NCI-H526 treated with DMSO at 0.1 percent for 48 hours (cell line): ENCODE data around the gene RNF26.

Experiments
- DNase-seq: peaks from one replicate; lab custom pipeline; 2025; lab: John Stamatoyannopoulos, UW

Gene RNF26

DNA sequence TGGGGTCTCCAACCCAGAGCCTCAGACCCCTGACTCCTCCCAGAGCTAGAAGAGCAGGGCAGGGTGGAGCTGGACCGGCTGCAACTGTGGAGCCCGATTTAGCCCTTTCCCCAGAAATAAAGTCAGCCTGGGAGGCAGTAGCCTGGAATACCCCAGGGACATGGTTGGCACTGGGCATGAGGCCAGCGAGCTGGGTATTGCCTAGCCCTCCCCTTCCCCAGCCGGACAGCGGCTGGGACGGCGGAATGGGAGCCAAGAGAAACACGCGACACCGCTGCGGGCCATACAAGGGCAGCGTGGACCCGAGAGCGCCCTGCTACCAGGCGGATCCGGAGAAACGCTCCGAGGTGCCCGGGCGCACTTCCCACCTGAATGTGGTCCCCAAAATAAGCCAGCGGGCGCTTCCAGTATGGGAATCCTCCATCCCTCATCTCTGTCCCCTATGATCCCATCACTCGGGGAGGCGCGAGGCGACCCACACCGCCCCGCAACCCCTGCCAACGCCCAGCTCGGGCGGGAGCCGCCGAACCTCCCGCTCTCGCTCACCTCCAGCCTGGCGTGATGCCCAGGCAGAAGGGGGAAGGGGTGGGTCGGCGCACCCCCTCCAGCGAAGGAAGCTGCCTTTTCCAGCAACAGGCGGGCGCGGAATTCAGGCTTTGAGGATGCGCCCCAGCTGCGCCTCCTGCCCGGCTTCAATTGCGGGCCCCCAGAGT lies 18.2 kb upstream of the RNF26 start:
- DNase-seq: peak; percentile 46

DNA sequence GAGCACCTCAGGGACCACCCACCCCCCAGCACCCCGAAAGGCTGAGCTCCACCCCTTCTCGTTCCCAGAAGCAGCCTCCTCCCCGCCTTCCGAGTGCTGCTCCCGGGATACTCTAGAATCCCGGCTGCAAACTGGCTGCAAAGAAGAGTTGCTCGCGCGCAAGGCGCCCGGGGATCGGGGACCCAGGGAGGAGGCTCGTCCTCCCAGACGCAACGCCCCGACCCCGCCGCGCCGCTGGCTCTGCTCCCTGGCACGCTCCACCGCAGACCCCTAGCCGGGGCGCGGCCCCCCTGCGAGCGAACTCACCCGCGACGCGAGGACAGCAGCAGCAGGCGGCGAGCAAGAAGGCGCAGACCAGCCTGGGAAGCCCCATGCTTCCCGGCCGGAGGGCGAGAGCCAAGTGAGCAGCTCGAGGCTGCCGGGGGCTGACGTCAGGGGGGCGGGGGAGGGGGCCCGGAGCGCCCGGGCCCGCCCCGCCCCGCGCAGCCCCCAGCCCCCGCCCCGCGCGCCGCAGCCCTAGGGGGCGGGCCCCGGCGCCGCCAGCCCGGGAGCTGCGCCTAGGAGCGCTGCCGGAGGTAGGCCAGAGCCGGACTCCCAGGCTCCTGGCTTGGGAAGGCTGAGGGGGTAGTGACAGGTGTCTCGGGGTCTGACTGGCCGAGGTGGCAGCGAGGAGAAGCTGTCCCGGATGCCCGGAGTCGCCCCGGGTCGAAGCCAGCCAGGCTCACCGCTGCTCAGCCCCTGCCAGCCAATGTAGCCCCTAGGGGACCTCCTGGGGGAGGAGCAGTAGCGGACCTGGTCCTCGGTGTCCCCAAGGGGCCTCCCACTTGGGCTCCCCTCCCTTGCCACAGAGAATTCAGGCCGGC lies 17.4 kb upstream of the RNF26 start, which contains the start of gene MCAM:
Gene MCAM, minus strand, starts transcription at position 402 of the 863 bp plus-strand sequence. Its CDS starts 29 bp downstream, at position 373.
- peak; percentile 54 for DNase-seq

DNA sequence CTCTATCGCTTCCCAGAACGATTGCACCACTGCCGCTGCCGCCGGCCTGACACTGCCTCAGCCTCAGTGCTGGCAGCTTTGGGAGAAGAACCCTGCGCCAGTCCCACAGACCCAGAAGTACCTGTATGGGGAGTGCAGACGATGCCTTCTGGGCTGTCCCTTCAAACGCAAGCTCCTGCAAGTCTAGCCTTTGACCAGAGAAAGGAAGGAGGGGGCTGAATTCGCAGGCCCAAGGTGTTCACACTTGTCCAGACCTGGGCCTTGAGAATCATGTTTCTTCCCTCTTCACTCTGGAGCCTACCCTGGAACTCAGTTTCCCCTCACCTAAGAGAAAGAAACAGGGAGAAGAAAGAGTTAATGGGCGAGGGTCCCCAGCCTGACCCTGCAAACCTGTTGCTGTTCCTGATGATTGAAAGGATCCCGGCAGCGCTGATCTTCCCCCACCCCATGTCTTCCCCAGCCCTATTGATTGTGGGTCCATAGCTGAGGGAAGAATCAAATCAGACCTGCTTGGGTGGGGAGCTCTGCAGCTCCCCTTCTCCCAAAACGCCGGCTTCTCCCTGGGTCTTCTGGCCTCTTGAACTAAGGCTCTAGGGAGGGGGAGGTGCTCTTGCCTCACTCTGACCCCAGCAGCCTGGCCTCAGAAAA lies 16.6 kb upstream of the RNF26 start:
- no peak for DNase-seq

GRCh38 chr11:119318240-119319135 lies 15.8 kb upstream of the RNF26 start:
- no peak for DNase-seq

GRCh38 chr11:119319136-119319699 lies 15.1 kb upstream of the RNF26 start:
- no peak for DNase-seq

DNA sequence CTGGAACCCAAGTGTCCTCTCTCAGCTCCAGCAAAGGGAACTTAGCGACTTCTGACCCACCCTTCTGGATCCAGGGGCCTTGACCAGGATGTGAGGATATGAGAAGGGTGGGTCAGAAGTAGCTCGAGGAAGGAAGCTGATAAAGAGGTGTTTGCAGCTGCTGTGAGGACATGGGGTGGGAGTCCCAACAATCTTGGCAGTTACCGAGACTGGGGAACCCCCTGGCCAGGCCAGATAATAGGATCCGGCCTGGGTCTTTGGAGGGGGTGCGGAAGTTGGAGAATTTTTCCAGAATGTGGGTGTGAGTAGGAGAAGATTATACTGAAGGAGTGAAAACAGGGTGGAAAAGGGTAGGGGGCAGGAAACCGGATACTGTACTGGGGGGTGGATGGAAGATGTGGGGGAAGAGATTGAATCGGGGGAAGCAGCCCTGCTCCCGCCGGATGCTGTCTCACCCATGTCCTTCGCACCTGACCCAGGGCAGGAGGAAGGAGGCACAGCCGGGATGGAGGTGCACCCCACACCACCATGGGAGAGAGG lies 14.6 kb upstream of the RNF26 start:
- no peak for DNase-seq

GRCh38 chr11:119320240-119320775 lies 14.0 kb upstream of the RNF26 start:
- DNase-seq: no peak

GRCh38 chr11:119320776-119321524 lies 13.4 kb upstream of the RNF26 start:
- peak; percentile 68 for DNase-seq

DNA sequence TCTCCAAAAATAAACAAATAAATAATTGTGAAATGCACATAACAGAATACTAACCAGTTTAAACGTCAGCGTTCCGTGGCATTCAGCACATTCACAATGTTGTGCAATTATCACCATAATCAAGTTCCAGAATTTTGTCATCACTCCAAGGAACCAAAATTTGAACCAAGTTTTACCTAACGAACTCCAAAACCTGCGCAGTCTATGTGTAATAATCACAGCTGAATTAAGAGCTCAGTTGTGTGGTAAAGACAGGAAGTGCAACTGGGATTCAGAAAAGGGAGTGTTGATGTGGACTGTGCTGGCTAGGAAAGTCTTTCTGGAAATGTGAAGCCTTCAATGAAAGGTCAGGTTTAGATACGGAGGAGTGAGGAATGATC lies 12.0 kb upstream of the RNF26 start:
- DNase-seq: no peak

GRCh38 chr11:119322921-119323531 lies 11.3 kb upstream of the RNF26 start:
- no peak for DNase-seq

GRCh38 chr11:119323532-119324033 lies 10.7 kb upstream of the RNF26 start:
- DNase-seq: peak; percentile 79

DNA sequence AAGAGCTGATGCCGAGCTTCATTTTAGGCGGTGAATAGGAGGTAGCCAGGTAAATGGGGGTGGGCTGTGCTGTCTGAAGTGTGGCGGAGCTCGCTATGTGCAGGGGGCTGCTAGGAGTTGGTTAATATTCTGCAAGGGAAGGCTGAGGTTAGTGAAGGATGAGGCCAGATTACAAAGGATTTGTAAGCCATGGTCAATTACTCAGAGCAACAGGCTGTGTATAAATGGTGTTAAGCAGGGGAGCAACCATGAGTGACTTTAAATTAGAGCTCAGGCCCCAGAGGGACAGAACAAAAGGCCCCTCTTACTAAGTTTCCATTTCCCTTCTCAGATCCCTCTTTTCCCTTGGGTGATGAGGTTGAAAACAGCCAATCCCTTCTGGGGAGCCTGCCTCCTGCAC lies 10.1 kb upstream of the RNF26 start:
- no peak for DNase-seq

DNA sequence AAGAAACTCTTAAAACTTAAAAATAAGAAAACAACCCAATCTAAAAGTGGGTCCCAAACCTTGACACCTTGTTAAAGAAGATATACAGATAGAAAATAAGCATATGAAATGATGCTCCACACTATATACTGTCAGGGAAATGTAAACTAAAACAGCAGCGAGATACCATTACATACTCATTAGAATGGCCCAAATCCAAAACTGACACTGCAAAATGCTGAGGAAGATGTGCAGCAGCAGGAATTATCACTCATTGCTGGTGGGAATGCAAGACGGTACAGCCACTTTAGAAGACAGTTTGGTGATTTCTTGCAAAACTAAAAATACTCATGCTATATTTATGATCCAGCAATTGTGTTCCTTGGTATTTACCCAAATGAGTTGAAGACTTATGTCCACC lies 5.0 kb upstream of the RNF26 start:
- DNase-seq: no peak

- DNase-seq: no peak
Measured at GRCh38 chr11:119330237-119330636, 4.1 kb upstream of the RNF26 start.

GRCh38 chr11:119332111-119332765 lies 2.1 kb upstream of the RNF26 start:
- DNase-seq: no peak

DNA sequence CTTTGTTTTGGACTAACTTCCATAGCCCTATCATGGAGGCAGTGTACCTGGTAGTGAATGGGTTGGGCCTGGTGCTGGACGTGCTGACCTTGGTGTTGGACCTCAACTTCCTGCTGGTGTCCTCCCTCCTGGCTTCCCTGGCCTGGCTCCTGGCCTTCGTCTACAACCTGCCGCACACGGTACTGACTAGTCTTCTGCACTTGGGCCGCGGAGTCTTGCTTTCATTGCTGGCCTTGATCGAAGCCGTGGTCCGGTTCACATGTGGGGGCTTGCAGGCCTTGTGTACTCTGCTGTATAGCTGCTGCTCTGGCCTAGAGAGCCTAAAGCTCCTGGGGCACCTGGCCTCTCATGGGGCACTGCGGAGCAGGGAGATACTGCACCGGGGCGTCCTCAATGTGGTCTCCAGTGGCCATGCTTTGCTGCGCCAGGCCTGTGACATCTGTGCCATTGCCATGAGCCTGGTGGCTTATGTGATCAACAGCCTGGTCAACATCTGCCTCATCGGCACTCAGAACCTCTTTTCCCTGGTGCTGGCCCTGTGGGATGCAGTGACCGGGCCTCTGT lies 846 bp downstream of the RNF26 start:
- DNase-seq: no peak

- DNase-seq: no peak
Measured at GRCh38 chr11:119335655-119336543, 1.6 kb downstream of the RNF26 start.
